ENCODE measurements around the gene C16orf74.

DNA sequence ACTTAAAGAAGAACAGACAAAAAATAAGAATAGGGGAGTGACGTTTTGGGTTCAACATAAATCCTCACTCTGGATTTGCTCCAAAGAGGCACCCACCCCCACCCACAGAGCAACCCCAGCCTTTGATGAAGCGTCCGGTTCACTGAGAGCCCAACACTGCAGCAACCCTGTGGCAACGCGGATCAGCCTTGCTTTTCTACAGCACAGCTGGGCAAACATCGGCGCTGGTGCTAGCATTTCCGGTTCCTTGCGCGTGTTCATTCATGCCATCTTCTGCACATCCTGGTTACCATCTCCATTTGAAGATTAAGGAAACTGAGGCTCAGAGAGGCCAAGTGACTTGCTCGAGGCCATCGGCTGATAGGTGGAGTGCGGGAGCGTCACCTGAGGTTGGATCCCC lies 53.5 kb downstream of the C16orf74 start:
- TF ChIP-seq, protein P1, sequence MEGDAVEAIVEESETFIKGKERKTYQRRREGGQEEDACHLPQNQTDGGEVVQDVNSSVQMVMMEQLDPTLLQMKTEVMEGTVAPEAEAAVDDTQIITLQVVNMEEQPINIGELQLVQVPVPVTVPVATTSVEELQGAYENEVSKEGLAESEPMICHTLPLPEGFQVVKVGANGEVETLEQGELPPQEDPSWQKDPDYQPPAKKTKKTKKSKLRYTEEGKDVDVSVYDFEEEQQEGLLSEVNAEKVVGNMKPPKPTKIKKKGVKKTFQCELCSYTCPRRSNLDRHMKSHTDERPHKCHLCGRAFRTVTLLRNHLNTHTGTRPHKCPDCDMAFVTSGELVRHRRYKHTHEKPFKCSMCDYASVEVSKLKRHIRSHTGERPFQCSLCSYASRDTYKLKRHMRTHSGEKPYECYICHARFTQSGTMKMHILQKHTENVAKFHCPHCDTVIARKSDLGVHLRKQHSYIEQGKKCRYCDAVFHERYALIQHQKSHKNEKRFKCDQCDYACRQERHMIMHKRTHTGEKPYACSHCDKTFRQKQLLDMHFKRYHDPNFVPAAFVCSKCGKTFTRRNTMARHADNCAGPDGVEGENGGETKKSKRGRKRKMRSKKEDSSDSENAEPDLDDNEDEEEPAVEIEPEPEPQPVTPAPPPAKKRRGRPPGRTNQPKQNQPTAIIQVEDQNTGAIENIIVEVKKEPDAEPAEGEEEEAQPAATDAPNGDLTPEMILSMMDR (IDR thresholded peaks at IDR 0.05): no peak
- no peak for TF ChIP-seq ZFX (IDR thresholded peaks at IDR 0.05; ENCODE audit: borderline replicate concordance)

Measured in 22Rv1 (cell line).